Hepatic stellate cell (primary cell): ENCODE measurements around the gene CAVIN4.

Experiments
- DNase-seq: peaks from one replicate; pipeline ENCODE4 v3.0.0; 2011; ENCODE audit warnings: low spot score

The CAVIN4 gene, protein sequence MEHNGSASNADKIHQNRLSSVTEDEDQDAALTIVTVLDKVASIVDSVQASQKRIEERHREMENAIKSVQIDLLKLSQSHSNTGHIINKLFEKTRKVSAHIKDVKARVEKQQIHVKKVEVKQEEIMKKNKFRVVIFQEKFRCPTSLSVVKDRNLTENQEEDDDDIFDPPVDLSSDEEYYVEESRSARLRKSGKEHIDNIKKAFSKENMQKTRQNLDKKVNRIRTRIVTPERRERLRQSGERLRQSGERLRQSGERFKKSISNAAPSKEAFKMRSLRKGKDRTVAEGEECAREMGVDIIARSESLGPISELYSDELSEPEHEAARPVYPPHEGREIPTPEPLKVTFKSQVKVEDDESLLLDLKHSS

DNA sequence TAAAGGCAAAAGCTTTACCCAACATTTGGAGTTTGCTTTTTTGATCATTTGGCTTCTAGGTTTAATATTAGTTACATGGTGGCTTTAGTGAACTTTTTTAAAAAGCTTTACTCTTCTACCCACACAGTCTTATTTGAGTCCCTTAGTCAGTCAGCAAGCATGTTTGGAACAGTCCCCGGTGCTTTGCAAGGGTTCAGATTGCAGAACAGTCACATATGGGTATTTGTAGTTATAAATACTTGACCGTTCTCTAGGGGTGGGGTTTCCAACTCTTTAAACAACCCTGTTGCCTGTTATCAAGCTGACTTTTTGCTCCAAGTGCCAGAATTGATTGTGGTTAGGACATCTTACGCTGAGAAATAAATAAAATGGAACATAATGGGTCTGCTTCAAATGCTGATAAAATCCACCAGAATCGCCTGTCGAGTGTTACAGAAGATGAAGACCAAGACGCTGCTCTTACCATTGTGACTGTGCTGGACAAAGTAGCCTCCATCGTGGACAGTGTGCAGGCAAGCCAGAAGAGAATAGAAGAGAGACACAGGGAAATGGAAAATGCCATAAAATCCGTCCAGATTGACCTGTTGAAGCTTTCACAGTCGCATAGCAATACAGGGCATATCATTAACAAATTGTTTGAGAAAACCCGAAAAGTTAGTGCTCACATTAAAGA lies at the start of gene CAVIN4:
CAVIN4 (plus strand) TSS at position 304 of the 673 bp plus-strand sequence; CDS start at position 369, 65 bp downstream.
- no peak for DNase-seq

DNA sequence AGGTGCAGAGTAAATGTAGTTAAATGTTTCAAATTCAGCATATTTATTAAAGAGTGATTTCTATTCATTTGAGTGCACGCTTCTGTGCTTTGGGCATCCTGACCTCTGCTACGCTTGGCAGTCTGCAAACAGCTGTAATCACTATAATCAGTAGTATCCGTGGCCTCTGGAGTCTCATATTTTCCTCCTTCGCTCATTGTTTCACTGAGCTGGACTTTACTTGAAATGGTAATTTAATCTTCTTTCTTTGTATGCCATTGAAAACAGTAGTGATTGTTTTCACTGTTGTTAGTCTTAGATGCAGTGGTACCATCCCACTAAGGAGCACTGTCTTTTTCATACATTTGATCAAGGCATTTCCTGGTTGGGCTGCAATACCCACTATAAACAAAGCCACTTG lies 43.5 kb upstream of the CAVIN4 start:
- DNase-seq = no peak

DNA sequence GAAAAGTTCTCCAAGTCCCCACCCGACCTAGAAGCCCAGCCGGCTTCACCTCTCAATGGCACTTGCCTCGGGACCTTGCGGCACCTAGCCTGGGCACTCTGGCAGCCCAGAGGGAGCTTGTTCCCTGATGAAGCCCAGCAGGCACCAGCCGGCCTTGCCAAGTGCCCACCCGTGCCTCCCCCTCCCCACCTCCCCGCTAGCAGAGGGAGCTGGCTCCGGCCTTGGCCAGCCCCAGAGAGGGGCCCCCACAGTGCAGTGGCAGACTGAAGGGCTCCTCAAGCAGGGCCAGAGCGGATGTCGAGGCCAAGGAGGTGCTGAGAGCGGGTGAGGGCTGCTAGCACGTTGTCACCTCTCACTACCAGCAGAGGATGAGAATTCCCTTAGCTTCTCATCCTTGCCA lies 37.6 kb upstream of the CAVIN4 start:
- no peak for DNase-seq

DNA sequence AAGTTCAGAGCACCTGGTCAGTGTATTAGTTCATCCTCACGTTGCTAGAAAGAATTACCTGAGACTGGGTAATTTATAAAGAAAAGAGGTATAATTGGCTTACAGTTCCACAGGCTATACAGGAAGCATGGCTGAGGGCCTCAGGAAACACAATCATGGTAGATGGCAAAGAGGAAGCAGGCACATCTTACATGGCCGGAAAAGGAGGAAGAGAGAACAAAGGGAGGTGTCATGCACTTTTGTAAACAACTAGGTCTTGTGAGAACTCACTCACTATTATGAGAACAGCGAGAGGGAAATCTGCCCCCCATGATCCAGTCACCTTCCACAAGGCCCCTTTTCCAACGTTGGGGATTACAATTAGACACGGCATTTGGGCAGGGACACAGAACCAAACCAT lies 28.8 kb upstream of the CAVIN4 start:
- DNase-seq = no peak

DNA sequence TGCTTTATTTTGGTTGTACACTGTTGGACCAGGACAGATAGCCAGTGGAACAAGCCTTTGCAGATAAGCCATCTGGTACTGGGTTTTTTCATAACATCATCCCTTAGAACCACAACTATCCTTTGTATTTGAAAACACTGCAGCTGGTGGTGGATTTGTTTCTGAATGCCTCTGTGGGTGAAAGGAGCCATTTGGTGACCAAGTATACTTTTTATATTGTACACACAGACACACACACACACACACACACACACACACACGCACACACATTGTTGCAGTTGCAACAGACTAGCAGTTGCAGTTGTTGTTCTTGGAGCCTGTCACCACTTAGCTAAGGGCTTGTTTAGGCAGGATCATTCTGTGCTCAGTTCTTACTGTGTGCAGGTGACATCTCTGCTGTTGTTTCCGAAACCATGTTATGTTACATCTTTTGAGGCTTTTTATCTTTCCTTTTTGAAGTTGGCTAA lies 22.9 kb upstream of the CAVIN4 start:
- no peak for DNase-seq

DNA sequence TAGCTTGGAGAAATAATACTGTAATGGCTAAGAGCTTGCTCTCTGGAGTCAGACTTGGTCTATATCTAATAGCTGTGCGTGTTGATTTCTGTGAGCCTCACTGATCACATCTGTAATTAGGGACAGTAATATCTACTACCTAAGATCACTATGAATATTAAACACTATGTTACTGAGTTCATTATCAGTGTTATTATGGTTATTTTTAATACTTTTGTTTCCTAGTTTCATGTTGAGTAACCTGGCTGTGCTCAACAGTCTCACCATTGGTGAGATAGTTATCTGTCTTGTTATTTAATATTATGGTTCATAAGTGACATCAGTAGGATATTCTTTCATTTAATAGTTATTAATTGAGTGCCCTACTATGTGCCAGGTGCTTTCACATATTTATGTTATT lies 22.4 kb upstream of the CAVIN4 start:
- no peak for DNase-seq

DNA sequence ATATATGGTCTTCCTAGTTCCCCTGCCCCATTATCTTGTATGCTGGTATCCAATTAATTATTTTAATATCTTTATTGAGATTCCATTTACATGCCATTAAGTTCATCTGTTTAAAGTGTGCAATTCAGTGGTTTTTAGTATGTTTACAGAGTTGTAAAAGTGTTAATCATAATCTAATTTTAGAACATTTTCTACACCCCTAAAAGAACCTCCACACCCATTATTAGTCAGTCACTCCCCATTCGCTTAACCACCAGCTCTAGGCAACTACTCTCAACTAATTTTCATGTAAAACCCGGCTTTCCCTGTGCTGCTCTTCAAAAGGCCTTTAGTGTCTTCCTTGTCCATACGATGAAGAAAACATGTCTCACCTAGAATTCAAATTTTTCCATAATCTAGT lies 20.8 kb upstream of the CAVIN4 start:
- no peak for DNase-seq

DNA sequence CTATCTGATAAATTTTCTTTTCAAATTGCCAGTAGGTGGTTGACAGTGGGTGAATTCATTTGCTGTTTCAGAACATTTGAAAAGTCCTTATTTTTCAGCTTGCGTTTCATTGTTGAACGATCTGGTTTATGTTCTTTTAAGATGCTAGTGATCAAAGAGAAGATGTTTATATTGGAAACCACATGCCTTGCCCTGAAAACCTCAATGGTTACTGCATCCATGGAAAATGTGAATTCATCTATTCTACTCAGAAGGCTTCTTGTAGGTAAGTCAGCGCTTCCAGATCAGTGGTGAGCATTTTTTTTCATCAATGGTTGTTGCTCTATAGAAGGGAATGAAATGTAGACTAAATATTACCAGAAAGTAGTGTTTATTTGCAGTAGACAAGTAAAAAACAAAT lies 16.6 kb upstream of the CAVIN4 start:
- DNase-seq = no peak

DNA sequence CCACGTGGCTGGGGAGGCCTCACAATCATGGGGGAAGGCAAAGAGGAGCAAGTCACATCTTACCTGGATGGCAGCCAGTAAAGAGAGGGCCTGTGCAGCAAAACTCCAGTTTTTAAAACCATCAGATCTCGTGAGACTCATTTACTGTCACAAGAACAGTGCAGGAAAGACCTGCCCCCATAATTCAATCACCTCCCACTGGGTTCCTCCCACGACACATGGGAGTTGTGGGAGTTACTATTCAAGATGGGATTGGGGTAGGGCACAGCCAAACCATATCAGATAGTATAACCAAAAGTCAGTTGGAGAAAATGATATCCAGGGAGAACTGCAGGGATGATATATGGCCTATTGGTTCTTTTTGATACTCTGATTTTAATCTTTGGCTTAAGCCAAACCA lies 10.0 kb upstream of the CAVIN4 start:
- no peak for DNase-seq

DNA sequence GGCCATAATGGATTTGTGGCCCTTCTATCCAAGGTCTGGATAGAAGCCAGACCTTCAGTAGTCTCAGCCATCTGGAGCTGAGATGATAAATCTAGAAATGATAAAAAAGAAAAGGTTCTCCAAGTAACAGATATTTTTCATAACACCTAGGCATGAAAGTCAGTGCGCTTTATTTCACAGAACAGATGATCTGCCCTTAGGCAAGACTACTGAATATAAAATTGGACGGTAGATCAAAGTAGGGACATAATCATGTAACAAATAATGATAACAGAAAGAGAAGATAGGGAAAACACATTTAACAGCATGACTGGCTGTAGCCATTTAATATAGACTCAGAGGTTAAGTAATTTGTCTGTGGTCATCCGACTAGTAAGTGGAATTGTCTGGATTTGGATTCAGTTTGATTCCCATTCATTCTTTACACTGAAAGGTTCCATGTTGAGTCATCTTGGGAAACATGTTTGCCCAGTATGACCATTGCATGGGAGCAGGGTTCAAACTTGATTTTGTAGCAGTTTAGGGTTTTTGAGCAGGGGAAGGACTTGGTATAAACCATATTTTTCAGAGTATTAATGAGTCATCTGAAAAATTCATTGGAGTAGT lies 4.1 kb upstream of the CAVIN4 start:
- DNase-seq = no peak

DNA sequence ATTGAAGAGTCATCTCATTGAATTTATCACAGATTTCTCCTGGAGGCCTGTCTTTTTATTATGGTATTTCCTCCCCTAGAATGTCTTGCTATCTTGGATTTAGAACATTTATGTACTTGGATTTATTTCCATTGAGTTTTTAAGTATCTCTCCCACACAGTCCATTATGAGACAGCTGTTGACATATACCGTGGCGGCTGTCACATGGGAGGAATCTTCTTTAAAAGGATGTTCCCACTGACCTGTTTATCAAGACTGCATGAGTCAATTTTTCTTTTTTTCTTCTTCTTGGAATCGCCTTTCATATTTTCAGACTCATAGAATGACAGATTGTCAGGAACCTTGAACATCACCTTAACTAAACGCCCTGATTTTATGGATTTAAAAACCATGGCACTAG lies 2.9 kb upstream of the CAVIN4 start:
- no peak for DNase-seq

DNA sequence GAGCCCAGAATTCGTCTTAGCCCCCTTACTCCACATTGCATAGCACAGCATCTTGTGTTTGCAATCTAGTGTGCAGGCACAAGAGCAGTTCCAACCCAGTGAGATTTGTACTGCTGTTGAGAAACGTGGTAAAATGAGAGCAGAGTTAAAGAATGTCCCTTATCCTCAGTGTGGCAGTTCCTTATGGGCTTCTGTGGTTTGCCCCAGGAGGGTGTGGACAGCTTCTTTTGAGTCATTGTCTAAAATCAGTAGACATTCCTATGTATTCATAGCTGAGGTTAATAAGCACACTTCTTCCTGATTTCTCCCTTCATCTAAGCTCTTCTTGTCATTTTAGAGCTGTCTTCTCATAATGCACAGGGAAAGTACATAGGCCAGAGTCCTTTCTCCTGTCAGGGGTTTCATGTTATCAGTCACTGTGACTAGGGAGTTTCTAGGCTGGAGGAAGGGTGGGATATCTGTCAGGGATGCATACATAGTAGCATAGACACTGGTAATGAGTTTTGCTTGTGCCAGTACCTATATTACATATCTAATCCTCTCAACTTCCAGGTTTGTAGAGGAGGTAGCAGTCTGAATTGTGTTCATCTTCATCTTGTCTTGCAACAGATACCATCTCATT lies 2.0 kb upstream of the CAVIN4 start:
- no peak for DNase-seq

DNA sequence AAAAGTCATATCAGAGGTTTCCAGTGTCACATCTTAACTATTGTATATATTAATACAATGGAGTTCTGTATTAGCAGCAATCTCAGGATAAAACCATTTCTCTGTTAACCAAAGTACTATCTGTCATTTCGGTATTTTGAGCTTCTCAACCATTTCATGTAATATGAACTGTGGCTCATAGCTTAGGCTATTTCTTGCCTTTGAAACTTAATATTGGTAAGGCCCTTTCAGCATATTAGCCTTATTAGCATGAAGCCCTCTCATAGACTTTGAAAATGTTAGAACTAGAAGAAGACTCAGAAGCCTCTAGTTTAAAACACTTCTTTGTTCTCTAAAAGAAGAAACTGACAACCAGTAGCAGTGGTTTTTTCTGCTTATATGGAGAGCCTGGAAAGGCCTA lies 731 bp downstream of the CAVIN4 start:
- no peak for DNase-seq

DNA sequence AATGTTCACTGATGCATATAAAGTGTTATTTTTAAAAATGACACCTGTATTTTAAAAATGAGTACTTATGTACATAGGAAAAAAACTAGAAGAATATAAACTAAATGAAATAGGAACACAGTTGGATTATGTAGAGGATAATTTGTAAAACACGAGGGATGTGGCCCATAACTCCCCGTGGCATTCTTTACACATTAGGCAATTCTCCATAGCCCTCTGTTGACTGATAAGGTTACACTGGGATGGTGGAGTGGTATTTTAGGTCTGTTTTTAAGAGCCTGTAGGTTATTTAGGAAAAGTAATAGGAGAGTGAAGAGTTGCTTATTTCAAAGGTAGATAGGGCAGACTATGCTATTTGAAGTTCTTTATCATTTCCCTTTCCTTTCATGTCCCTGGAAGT lies 1.8 kb downstream of the CAVIN4 start:
- no peak for DNase-seq

DNA sequence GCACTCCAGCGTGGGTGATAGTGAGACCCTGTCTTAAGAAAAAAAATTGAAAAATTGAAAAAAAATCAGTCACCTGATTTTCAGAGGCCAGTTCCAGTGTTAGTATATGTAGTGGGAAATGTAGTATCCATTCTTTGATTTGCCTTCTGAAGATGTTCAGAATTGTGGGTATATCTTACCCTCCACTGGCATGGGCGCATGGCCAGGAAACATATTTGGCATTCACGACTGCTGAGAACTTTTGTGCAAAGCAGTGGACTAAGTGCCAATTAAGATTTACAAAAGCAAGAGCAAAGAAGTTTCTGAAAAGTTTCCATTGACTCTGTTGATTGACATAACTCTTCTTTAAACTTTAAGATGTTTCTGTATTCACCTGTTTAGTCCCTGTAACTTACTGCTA lies 2.4 kb downstream of the CAVIN4 start:
- DNase-seq = no peak

DNA sequence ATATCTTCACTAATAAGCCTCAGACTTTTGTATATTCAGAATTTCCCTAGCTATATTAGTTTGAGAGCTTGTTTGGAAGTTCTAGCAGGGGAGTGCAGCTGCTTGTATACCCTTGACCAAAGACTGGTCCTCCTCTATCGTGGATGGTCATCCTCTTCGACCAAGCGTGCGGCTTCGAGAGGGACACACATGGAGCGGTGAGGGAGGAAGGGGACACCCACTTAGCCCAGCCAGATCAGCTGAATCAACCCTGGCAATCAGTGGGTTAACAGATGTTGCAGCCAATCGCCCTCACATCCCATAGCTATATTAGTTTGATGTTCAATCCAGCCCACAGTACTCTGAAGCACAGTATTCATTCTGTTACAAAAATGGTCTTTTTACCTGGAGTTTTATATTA lies 3.2 kb downstream of the CAVIN4 start:
- no peak for DNase-seq

DNA sequence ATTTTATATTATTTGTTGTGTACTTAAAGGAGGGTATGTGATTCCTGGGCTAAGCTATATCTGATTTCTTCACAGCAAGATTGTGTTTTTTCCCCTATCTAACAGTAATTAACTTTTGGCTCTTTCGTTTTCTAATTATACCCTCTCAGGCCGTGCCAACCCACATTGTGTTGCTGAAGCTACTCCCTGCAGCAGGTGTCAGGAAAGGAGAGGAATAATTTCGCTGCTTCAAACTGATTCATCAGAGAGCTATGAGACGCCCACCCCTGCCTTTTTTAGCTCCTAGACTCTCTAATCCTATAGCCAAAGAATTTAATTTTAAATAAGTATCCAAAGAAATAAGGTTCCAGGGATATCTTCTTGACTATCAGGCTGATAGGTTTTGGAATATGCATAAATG lies 3.8 kb downstream of the CAVIN4 start:
- no peak for DNase-seq

DNA sequence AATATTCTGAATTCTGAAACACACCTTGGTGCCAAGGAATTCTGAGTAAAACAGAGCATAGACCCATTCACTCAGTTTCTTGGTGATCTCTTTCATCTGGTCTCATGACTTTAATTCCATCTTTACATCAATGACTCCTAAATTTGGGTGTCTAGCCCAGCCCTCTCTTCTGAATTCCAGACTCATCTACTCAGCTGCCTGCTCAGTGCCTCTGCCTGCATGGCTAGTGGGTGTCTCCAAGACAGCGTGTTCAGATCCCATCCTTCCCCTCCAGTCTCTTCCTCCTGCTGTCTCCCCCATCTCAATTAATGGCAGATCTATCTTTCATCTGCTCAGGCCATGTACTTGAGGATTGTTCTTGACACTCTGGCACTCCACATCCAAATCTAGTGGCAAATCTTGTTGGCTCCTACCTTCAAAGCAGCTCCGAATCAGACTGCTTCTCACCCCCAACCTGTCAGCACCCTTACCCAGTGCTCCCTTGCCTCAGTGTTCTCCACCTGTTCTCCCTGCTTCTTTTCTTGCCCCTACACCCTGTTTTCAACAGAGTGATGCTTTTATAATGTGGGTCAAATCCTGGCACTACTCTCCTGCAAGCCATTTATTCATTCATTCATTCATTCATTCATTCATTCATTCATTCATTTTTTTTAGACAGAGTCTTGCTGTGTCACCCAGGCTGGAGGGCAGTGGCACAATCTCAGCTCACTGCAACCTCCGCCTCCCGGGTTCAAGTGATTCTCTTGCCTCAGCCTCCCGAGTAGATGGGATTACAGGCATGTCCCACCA lies 5.3 kb downstream of the CAVIN4 start:
- DNase-seq = no peak

DNA sequence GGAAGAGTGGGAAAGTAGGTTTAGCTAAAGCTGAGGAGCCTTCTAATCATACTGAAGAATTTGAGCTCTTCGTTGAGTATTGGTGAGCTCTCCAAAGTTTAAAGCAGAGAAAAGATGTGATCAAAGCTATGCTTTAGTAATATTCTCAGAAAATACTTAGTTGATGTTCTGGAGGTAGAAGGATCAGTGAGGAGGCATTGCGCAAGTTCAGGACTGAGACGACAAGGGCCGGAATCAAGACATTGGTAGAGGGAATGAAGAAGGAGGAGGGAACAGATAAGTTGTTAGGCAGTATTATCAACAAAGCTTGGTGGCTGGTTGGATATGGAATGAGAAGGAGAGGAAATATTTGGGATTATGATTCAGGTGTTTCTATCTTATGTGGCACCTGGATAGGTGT lies 7.1 kb downstream of the CAVIN4 start:
- no peak for DNase-seq

DNA sequence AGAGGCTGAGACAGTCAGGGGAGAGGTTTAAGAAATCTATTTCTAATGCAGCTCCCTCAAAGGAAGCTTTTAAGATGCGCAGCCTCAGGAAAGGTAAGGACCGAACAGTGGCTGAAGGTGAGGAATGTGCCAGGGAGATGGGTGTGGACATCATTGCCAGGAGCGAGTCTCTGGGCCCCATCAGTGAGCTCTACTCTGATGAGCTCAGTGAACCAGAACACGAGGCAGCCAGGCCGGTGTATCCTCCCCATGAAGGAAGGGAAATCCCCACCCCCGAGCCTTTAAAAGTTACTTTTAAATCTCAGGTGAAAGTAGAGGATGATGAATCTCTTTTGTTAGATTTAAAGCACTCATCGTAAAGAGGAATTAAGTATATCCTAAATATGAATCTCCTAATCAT lies 8.2 kb downstream of the CAVIN4 start:
- no peak for DNase-seq

DNA sequence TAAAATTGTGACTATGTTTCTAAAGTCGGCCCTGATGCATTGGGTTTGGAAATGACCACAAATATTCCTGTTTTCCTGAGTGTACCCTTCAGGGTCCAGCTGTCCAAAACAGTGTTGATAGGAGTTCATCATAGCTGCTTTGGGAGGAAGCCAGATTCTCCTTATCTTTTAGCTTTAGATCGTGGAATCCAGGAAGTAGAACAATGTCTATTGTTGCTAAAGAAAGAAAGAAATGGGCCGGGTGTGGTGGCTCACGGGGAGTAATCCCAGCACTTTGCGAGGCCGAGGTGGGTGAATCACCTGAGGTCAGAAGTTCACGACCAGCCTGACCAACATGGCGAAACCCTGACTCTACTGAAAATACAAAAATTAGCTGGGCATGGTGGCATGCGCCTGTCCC lies 9.5 kb downstream of the CAVIN4 start:
- DNase-seq = no peak

DNA sequence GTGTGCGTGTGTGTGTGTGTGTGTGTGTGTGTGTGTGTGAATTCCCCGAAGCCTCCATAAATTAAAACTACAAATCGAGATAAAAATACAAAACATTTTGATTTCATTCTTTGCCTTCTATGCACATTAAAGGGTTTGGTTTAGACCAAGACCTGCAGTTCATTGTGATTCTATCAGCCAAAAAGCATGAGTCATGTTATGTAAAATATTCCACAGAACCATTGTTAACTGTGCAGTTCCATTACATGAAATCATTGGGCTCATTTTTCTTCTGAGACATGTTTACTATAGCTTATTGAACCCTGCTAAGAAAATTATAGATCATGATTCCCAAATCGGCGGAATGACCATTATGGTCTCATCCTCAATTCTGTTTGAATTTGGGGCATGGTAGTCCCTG lies 11.7 kb downstream of the CAVIN4 start:
- DNase-seq = no peak
